HL-60 (cell line): ENCODE measurements around the gene CEP128.

Source experiments
- DNase-seq, 2 experiments: peaks; one replicate each; pipeline ENCODE4 v3.0.0-alpha.2; 2010 to 2020; ENCODE audit warnings: low read depth in 1 of 2, low spot score in 1 of 2
- H3K27ac ChIP-seq: fragments of 250-450 bp; sonication (Bioruptor Pico); replicated peaks from 2 replicates; pipeline ENCODE4 v1.5.1; 2020; ENCODE audit warnings: mild to moderate bottlenecking, moderate library complexity
- H3K27me3 ChIP-seq: fragments of 250-450 bp; sonication (Bioruptor Pico); 2 replicates; pipeline ENCODE4 v1.5.1; 2021; ENCODE audit warnings: mild to moderate bottlenecking, moderate library complexity; ENCODE audit not compliant: insufficient read depth, poor library complexity, severe bottlenecking
- H3K4me3 ChIP-seq: replicated peaks from 2 replicates; pipeline ENCODE4 v1.5.1; 2011; ENCODE audit warnings: mild to moderate bottlenecking, control low read depth, low read length; ENCODE audit not compliant: insufficient read depth
- GABPA ChIP-seq: IDR thresholded peaks from 2 replicates; pipeline ENCODE4 v1.6.1; 2012; ENCODE audit warnings: low read depth
- POLR2AphosphoS5 ChIP-seq: IDR thresholded peaks from 2 replicates; pipeline ENCODE4 v1.6.1; 2012; ENCODE audit warnings: low read depth
- SPI1 ChIP-seq: IDR thresholded peaks from 2 replicates; pipeline ENCODE4 v1.6.1; 2012; ENCODE audit warnings: low read depth, mild to moderate bottlenecking, borderline replicate concordance
- TF ChIP-seq, protein P1 (sequence below): IDR thresholded peaks from 2 replicates; pipeline ENCODE4 v1.6.1; 2012; ENCODE audit warnings: low read depth; ENCODE audit not compliant: insufficient replicate concordance
- TF ChIP-seq, protein P2 (sequence below): IDR thresholded peaks from one replicate; pipeline ENCODE4 v1.5.1; 2011; ENCODE audit warnings: low read length, control low read depth, inconsistent platforms; ENCODE audit not compliant: insufficient read depth

CEP128 gene

DNA sequence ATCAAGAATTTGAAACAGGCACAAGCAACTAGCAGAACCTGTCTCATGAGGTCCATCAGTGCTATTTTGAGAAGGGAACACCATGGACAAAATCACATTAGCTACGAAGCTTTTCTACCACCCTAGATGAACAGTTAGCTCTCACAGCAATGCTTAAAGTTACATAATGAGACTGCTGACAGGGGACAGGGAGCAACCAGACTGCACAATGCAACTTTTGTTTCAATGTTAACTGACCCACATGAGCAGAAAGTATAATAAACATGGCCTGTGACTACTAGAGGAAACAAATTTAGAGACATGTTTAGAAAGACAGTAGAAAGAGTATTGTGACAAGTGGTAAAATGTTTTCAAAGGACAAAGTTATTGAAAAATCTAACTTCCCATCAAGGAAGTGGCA, 282.8 kb downstream of the CEP128 start:
- no peaks in the 10 kb centered on the region for H3K27me3 ChIP-seq
- DNase-seq: no peak
- H3K27ac ChIP-seq: no peak overlapping the region
- H3K4me3 ChIP-seq: no peak overlapping the region
- TF ChIP-seq, protein P1, sequence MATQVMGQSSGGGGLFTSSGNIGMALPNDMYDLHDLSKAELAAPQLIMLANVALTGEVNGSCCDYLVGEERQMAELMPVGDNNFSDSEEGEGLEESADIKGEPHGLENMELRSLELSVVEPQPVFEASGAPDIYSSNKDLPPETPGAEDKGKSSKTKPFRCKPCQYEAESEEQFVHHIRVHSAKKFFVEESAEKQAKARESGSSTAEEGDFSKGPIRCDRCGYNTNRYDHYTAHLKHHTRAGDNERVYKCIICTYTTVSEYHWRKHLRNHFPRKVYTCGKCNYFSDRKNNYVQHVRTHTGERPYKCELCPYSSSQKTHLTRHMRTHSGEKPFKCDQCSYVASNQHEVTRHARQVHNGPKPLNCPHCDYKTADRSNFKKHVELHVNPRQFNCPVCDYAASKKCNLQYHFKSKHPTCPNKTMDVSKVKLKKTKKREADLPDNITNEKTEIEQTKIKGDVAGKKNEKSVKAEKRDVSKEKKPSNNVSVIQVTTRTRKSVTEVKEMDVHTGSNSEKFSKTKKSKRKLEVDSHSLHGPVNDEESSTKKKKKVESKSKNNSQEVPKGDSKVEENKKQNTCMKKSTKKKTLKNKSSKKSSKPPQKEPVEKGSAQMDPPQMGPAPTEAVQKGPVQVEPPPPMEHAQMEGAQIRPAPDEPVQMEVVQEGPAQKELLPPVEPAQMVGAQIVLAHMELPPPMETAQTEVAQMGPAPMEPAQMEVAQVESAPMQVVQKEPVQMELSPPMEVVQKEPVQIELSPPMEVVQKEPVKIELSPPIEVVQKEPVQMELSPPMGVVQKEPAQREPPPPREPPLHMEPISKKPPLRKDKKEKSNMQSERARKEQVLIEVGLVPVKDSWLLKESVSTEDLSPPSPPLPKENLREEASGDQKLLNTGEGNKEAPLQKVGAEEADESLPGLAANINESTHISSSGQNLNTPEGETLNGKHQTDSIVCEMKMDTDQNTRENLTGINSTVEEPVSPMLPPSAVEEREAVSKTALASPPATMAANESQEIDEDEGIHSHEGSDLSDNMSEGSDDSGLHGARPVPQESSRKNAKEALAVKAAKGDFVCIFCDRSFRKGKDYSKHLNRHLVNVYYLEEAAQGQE: no peak
- TF ChIP-seq, protein P2, sequence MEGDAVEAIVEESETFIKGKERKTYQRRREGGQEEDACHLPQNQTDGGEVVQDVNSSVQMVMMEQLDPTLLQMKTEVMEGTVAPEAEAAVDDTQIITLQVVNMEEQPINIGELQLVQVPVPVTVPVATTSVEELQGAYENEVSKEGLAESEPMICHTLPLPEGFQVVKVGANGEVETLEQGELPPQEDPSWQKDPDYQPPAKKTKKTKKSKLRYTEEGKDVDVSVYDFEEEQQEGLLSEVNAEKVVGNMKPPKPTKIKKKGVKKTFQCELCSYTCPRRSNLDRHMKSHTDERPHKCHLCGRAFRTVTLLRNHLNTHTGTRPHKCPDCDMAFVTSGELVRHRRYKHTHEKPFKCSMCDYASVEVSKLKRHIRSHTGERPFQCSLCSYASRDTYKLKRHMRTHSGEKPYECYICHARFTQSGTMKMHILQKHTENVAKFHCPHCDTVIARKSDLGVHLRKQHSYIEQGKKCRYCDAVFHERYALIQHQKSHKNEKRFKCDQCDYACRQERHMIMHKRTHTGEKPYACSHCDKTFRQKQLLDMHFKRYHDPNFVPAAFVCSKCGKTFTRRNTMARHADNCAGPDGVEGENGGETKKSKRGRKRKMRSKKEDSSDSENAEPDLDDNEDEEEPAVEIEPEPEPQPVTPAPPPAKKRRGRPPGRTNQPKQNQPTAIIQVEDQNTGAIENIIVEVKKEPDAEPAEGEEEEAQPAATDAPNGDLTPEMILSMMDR: no peak
- TF ChIP-seq POLR2AphosphoS5: no peak
- TF ChIP-seq SPI1: no peak
- no peak for TF ChIP-seq GABPA

DNA sequence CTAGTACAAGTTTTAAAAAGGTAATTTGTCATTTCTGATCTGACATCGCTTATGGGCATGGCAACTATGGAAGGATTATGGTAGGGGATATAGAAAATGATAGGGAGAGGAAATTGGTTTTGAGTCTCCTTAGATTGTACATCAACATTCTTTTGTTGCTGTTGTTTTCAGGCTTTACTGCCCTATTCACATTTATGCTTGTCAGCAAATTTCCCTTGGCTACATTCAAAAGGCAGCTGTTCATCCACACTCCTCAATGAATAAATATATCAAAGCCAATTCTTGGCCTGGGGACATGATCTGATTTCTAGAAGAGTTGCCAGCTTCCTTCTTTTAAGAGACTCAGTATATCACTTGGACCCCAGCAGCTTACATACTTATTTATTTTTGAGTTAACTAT, 283.4 kb downstream of the CEP128 start:
- no peak overlapping the region for H3K27ac ChIP-seq

DNA sequence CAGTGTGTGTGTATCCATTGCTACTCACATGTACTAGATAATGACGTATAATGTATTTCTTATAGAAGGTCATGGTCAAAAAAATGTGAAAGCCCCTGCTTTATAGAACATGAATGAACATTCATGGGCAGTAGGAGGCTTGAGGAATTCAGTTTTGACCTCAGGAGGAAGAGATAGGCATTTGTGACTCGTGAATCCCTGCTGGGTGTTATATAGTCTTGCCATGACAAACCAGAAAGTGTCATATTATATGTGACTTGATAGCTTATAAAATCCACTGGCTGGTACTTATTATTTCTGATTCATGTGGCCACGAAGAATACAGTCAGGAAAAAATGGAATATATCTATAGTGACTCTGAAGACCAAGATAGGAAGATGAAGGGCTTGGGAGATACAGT, 287.6 kb downstream of the CEP128 start:
- Histone ChIP-seq H3K4me3 (no peak overlapping the region), H3K27ac (no peak overlapping the region), H3K27me3 (no peaks in the 10 kb centered on the region)
- no peak for DNase-seq
- TF ChIP-seq, protein P1: no peak
- TF ChIP-seq, protein P2: no peak
- TF ChIP-seq SPI1 (no peak), GABPA (no peak), POLR2AphosphoS5 (no peak)

More for the DNA sequence above, 283.4 kb downstream of the CEP128 start:
- no peak for TF ChIP-seq POLR2AphosphoS5
- TF ChIP-seq GABPA: no peak
- TF ChIP-seq, protein P2: no peak
- TF ChIP-seq SPI1: no peak
- TF ChIP-seq, protein P1: no peak
- no peak overlapping the region for H3K4me3 ChIP-seq
- no peaks in the 10 kb centered on the region for H3K27me3 ChIP-seq
- DNase-seq: no peak
